Sigmoid colon (tissue), 4 donors: ENCODE measurements around the gene PROX2.

Source experiments
- CTCF ChIP-seq, 4 experiments: fragments of 450-650 bp in 3 of 4; fragments of 200-600 bp in 1 of 4; IDR thresholded peaks; one replicate each; pipeline ENCODE4 v1.5.1; 2016 to 2019; ENCODE audit warnings: antibody characterized with exemption in 4 of 4, mild to moderate bottlenecking in 3 of 4, moderate library complexity in 2 of 4
- EP300 ChIP-seq, 4 donors: sonication (generic); formaldehyde crosslinking; IDR thresholded peaks; one replicate each; pipeline ENCODE4 v1.6.1; 2017; ENCODE audit warnings: antibody characterized with exemption in 4 of 4
- POLR2A ChIP-seq, 2 donors: fragments of 450-650 bp; IDR thresholded peaks; one replicate each; pipeline ENCODE4 v1.6.1; 2016; ENCODE audit warnings: antibody characterized with exemption in 2 of 2, mild to moderate bottlenecking in 2 of 2, moderate library complexity in 2 of 2
- POLR2AphosphoS5 ChIP-seq, 4 donors: sonication (generic); formaldehyde crosslinking; IDR thresholded peaks; one replicate each; pipeline ENCODE4 v1.6.1; 2017; ENCODE audit warnings: antibody characterized with exemption in 4 of 4

DNA sequence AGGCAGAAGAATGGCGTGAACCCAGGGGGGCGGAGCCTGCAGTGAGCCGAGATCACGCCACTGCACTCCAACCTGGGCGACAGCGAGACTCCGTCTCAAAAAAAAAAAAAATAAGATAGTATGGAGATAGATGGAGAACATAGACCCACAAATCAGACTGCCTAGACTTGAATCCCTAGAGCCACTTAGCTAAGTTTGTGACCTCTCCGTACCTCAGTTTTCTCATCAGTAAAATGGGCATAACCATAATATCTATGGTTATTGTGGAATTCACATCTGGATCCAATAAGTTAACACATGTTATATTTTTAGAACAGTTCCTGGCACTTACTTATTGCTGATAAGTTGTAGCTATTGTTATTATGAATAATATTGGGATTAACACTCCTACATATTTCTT is 7.2 kb downstream of the PROX2 start:
- TF ChIP-seq POLR2A (IDR thresholded peaks at IDR 0.05) (no peak), CTCF (IDR thresholded peaks at IDR 0.05) (no peak), POLR2AphosphoS5 (IDR thresholded peaks at IDR 0.05) (no peak), EP300 (IDR thresholded peaks at IDR 0.05) (no peak)
